HepG2 (cell line): ENCODE data around the gene RHBDL1. TPM values are rescaled to one million over a fixed set of nuclear protein-coding genes. Genes with fewer than 3 reads are reported as not detected.

Source experiments
- BHLHE40 ChIP-seq: IDR thresholded peaks from 2 replicates; pipeline ENCODE4 v1.6.1; 2011; ENCODE audit warnings: low read length, improper control_type of control experiment
- CHD4 ChIP-seq: fragments of 200-600 bp; sonication (generic); IDR thresholded peaks from 2 replicates; pipeline ENCODE4 v1.7.0; 2017; ENCODE audit warnings: mild to moderate bottlenecking, low read length, borderline replicate concordance
- POLR2A ChIP-seq, 2 experiments: IDR thresholded peaks; 2 replicates each; pipeline ENCODE4 v1.6.1; 2011; ENCODE audit warnings: low read depth in 2 of 2, low read length in 2 of 2, mild to moderate bottlenecking in 1 of 2, moderate library complexity in 1 of 2; ENCODE audit not compliant: insufficient read depth in 1 of 2
- ZKSCAN8 ChIP-seq: IDR thresholded peaks from 2 replicates; pipeline ENCODE4 v1.6.1; 2016; ENCODE audit warnings: borderline replicate concordance, missing genetic modification reagents, missing compliant biosample characterization
- ZNF160 ChIP-seq: sonication (generic); formaldehyde crosslinking; IDR thresholded peaks from 2 replicates; pipeline ENCODE4 v1.8.0; 2022; ENCODE audit warnings: mild to moderate bottlenecking, inconsistent platforms, missing genetic modification reagents
- ZNF253 ChIP-seq: sonication (generic); formaldehyde crosslinking; IDR thresholded peaks from 2 replicates; pipeline ENCODE4 v1.8.0; 2022; ENCODE audit warnings: mild to moderate bottlenecking, missing genetic modification reagents, borderline replicate concordance
- ZNF335 ChIP-seq: sonication (generic); formaldehyde crosslinking; IDR thresholded peaks from 2 replicates; pipeline ENCODE4 v1.4.0; 2020; ENCODE audit warnings: missing genetic modification reagents
- ZNF563 ChIP-seq: sonication (generic); formaldehyde crosslinking; IDR thresholded peaks from 2 replicates; pipeline ENCODE4 v1.8.0; 2022; ENCODE audit warnings: mild to moderate bottlenecking, moderate library complexity, missing genetic modification reagents
- ZNF672 ChIP-seq: sonication (generic); formaldehyde crosslinking; IDR thresholded peaks from 2 replicates; pipeline ENCODE4 v1.8.1; 2022; ENCODE audit warnings: missing genetic modification reagents
- ZZZ3 ChIP-seq: sonication (generic); formaldehyde crosslinking; IDR thresholded peaks from 2 replicates; pipeline ENCODE4 v1.4.0; 2020; ENCODE audit warnings: missing genetic modification reagents, mild to moderate bottlenecking, borderline replicate concordance
- polyA plus RNA-seq, 8 experiments: library from polyadenylated mRNA; depleted of rRNA in 3 of 8; stranded (reverse) in 7 of 8; unstranded in 1 of 8; fragments of >200 nt; fragmentation: Illumina TruSeq in 4 of 8; extraction: Trizol in 4 of 8; gene quantifications; 2 replicates each; pipeline versions ENCODE4 v1.2.1 to v1.2.3, GENCODE V29; 2011 to 2016; ENCODE audit warnings: low read depth in 4 of 8, missing spikeins in 1 of 8, mixed read lengths in 1 of 8; ENCODE audit not compliant: insufficient read depth in 1 of 8
- total RNA-seq, 5 experiments: library from RNA; depleted of rRNA; stranded (reverse); fragments of >200 nt; fragmentation: Illumina TruSeq; extraction: Trizol; gene quantifications; 2 replicates each; pipeline ENCODE4 v1.2.3, GENCODE V29; 2016; ENCODE audit warnings: low read depth in 1 of 5
- TF ChIP-seq, protein P1 (sequence below): sonication (generic); formaldehyde crosslinking; IDR thresholded peaks from 2 replicates; pipeline ENCODE4 v1.4.0; 2020; ENCODE audit warnings: missing genetic modification reagents
- TF ChIP-seq, protein P2 (sequence below): sonication (generic); formaldehyde crosslinking; IDR thresholded peaks from 2 replicates; pipeline ENCODE4 v1.4.0; 2020; ENCODE audit warnings: mild to moderate bottlenecking, missing genetic modification reagents
- TF ChIP-seq, protein P3 (sequence below): sonication (generic); formaldehyde crosslinking; IDR thresholded peaks from 2 replicates; pipeline ENCODE4 v1.4.0; 2020; ENCODE audit warnings: missing genetic modification reagents, borderline replicate concordance
- TF ChIP-seq, protein P4 (sequence below): sonication (generic); formaldehyde crosslinking; IDR thresholded peaks from 2 replicates; pipeline ENCODE4 v1.4.0; 2020; ENCODE audit warnings: missing genetic modification reagents

Gene RHBDL1
- total and polyA plus RNA-seq, 2 of the 13 experiments (the other 11 are each of a cell fraction or from before 2014, with no cell fraction given), result 1.8 to 3.8 TPM

DNA sequence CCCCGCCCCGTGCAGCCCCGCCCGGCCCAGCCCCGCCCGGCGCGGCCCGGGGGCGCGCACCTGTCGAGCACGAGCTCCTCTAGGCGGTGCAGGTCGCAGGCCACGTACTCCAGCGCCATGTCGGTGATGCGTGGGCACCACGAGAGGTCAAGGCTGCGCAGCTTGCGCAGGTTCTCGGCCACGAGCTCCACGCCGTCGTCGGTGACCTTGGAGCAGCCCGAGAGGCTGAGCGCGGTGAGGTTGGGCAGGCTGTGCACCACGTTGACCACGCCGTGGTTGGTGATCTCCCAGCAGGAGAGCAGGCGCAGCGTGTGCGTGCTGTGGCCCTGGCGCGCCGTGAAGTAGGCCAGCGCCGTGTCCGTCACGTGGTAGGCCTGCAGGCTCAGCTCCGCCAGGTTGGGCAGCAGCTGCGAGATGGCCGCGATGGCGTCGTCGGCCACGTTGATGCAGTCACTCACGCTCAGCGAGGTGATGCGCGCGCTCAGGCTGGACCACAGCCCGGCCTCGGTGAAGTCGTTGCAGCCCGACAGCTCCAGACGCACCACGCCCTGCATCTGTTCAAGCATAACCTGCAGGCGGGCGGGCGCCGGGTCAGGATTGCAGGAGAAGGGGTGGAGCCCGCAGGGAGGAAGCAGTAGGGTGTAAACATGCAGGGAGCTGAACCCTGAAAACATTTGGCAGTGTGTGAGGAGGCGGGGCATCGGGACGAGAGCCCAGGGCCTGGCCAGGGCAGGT lies 20.1 kb downstream of the RHBDL1 start (continued):
- TF ChIP-seq, protein P1, sequence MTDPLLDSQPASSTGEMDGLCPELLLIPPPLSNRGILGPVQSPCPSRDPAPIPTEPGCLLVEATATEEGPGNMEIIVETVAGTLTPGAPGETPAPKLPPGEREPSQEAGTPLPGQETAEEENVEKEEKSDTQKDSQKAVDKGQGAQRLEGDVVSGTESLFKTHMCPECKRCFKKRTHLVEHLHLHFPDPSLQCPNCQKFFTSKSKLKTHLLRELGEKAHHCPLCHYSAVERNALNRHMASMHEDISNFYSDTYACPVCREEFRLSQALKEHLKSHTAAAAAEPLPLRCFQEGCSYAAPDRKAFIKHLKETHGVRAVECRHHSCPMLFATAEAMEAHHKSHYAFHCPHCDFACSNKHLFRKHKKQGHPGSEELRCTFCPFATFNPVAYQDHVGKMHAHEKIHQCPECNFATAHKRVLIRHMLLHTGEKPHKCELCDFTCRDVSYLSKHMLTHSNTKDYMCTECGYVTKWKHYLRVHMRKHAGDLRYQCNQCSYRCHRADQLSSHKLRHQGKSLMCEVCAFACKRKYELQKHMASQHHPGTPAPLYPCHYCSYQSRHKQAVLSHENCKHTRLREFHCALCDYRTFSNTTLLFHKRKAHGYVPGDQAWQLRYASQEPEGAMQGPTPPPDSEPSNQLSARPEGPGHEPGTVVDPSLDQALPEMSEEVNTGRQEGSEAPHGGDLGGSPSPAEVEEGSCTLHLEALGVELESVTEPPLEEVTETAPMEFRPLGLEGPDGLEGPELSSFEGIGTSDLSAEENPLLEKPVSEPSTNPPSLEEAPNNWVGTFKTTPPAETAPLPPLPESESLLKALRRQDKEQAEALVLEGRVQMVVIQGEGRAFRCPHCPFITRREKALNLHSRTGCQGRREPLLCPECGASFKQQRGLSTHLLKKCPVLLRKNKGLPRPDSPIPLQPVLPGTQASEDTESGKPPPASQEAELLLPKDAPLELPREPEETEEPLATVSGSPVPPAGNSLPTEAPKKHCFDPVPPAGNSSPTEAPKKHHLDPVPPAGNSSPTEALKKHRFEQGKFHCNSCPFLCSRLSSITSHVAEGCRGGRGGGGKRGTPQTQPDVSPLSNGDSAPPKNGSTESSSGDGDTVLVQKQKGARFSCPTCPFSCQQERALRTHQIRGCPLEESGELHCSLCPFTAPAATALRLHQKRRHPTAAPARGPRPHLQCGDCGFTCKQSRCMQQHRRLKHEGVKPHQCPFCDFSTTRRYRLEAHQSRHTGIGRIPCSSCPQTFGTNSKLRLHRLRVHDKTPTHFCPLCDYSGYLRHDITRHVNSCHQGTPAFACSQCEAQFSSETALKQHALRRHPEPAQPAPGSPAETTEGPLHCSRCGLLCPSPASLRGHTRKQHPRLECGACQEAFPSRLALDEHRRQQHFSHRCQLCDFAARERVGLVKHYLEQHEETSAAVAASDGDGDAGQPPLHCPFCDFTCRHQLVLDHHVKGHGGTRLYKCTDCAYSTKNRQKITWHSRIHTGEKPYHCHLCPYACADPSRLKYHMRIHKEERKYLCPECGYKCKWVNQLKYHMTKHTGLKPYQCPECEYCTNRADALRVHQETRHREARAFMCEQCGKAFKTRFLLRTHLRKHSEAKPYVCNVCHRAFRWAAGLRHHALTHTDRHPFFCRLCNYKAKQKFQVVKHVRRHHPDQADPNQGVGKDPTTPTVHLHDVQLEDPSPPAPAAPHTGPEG (CRISPR knock-in tag), result peak; percentile 92
- TF ChIP-seq, protein P2, sequence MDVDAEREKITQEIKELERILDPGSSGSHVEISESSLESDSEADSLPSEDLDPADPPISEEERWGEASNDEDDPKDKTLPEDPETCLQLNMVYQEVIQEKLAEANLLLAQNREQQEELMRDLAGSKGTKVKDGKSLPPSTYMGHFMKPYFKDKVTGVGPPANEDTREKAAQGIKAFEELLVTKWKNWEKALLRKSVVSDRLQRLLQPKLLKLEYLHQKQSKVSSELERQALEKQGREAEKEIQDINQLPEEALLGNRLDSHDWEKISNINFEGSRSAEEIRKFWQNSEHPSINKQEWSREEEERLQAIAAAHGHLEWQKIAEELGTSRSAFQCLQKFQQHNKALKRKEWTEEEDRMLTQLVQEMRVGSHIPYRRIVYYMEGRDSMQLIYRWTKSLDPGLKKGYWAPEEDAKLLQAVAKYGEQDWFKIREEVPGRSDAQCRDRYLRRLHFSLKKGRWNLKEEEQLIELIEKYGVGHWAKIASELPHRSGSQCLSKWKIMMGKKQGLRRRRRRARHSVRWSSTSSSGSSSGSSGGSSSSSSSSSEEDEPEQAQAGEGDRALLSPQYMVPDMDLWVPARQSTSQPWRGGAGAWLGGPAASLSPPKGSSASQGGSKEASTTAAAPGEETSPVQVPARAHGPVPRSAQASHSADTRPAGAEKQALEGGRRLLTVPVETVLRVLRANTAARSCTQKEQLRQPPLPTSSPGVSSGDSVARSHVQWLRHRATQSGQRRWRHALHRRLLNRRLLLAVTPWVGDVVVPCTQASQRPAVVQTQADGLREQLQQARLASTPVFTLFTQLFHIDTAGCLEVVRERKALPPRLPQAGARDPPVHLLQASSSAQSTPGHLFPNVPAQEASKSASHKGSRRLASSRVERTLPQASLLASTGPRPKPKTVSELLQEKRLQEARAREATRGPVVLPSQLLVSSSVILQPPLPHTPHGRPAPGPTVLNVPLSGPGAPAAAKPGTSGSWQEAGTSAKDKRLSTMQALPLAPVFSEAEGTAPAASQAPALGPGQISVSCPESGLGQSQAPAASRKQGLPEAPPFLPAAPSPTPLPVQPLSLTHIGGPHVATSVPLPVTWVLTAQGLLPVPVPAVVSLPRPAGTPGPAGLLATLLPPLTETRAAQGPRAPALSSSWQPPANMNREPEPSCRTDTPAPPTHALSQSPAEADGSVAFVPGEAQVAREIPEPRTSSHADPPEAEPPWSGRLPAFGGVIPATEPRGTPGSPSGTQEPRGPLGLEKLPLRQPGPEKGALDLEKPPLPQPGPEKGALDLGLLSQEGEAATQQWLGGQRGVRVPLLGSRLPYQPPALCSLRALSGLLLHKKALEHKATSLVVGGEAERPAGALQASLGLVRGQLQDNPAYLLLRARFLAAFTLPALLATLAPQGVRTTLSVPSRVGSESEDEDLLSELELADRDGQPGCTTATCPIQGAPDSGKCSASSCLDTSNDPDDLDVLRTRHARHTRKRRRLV (CRISPR knock-in tag), result peak; percentile 65; the same call in 1 of the 2 replicates
- TF ChIP-seq, protein P3, sequence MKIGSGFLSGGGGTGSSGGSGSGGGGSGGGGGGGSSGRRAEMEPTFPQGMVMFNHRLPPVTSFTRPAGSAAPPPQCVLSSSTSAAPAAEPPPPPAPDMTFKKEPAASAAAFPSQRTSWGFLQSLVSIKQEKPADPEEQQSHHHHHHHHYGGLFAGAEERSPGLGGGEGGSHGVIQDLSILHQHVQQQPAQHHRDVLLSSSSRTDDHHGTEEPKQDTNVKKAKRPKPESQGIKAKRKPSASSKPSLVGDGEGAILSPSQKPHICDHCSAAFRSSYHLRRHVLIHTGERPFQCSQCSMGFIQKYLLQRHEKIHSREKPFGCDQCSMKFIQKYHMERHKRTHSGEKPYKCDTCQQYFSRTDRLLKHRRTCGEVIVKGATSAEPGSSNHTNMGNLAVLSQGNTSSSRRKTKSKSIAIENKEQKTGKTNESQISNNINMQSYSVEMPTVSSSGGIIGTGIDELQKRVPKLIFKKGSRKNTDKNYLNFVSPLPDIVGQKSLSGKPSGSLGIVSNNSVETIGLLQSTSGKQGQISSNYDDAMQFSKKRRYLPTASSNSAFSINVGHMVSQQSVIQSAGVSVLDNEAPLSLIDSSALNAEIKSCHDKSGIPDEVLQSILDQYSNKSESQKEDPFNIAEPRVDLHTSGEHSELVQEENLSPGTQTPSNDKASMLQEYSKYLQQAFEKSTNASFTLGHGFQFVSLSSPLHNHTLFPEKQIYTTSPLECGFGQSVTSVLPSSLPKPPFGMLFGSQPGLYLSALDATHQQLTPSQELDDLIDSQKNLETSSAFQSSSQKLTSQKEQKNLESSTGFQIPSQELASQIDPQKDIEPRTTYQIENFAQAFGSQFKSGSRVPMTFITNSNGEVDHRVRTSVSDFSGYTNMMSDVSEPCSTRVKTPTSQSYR, result no peak
- TF ChIP-seq, protein P4, sequence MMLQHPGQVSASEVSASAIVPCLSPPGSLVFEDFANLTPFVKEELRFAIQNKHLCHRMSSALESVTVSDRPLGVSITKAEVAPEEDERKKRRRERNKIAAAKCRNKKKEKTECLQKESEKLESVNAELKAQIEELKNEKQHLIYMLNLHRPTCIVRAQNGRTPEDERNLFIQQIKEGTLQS (CRISPR knock-in tag), result peak; percentile 40; the same call in 1 of the 2 replicates
- TF ChIP-seq ZNF335 (CRISPR knock-in tag) (no peak), ZKSCAN8 (no peak), CHD4 (no peak), BHLHE40 (peak; percentile 25; the same call in 1 of the 2 replicates), ZNF160 (CRISPR knock-in tag) (no peak), ZNF672 (CRISPR knock-in tag) (0 out of 2 replicates have a peak, but pooled peaks have one; percentile 68), ZZZ3 (CRISPR knock-in tag) (no peak), POLR2A (IDR thresholded peaks at IDR 0.05; ENCODE audit: insufficient read depth in 1 of 2, low read depth in 2 of 2, low read length in 2 of 2) (0 out of 4 replicates have a peak, but pooled peaks of 1 of the 2 experiments have one; percentile 49), ZNF563 (CRISPR knock-in tag) (peak; percentile 43; the same call in 1 of the 2 replicates), ZNF253 (CRISPR knock-in tag) (peak; percentile 92; the same call in 1 of the 2 replicates)
